ENCODE measurements around the gene HNF4A.
A peak's percentile ranks its signal among the peaks of the same experiment; 100 is the strongest.

HNF4A gene

GRCh38 chr20:44432618-44433577, 77.4 kb downstream of the HNF4A start:
- WGBS (ENCODE audit: extremely low coverage, insufficient coverage, low lambda C conversion rate): no CpG with 5 or more reads among the region's 8 CpGs

GRCh38 chr20:44433751-44434538, 78.4 kb downstream of the HNF4A start:
- Histone ChIP-seq H2AK5ac (ENCODE audit: low read length) (no peak overlapping the region), H2BK120ac (ENCODE audit: low read depth, low read length) (no peak overlapping the region), H3K36me3 (ENCODE audit: control insufficient read depth, insufficient read depth, low read length) (no peaks in the 10 kb centered on the region), H3K23ac (ENCODE audit: low read length) (no peak overlapping the region), H3K4me1 (ENCODE audit: control insufficient read depth, low read depth, low read length) (no peaks in the 10 kb centered on the region), H3K56ac (ENCODE audit: low read length) (no peak overlapping the region), H4K8ac (ENCODE audit: low read depth, low read length) (no peak overlapping the region), H3K79me2 (ENCODE audit: control insufficient read depth, insufficient read depth, low read length) (no peaks in the 10 kb centered on the region), H4K5ac (ENCODE audit: low read length) (no peak overlapping the region), H3K79me1 (ENCODE audit: low read length) (no peaks in the 10 kb centered on the region), H2BK5ac (ENCODE audit: low read length) (no peak overlapping the region), H3K18ac (ENCODE audit: low read length) (no peak overlapping the region), H3K27ac (ENCODE audit: low read depth, low read length) (no peak overlapping the region), H3K4ac (ENCODE audit: low read depth, low read length) (no peak overlapping the region), H2BK15ac (replicated peaks; ENCODE audit: low read depth) (no peak overlapping the region), H3K4me3 (ENCODE audit: low read length) (no peak overlapping the region), H3K27me3 (ENCODE audit: insufficient read depth, low read length, poor library complexity) (no peaks in the 10 kb centered on the region), H3K4me2 (ENCODE audit: low read length) (no peak overlapping the region), H3K9ac (ENCODE audit: low read length) (no peak overlapping the region)
- DNase-seq: no peak
- no CpG with 5 or more reads among the region's 24 CpGs for WGBS (ENCODE audit: extremely low coverage, insufficient coverage, low lambda C conversion rate)

More at GRCh38 chr20:44432618-44433577, 77.4 kb downstream of the HNF4A start:
- Histone ChIP-seq H3K27ac (ENCODE audit: low read depth, low read length) (no peak overlapping the region), H2BK5ac (ENCODE audit: low read length) (no peak overlapping the region), H3K9ac (ENCODE audit: low read length) (no peak overlapping the region), H3K23ac (ENCODE audit: low read length) (no peak overlapping the region), H3K4me3 (ENCODE audit: low read length) (no peak overlapping the region), H3K18ac (ENCODE audit: low read length) (no peak overlapping the region), H3K4me2 (ENCODE audit: low read length) (no peak overlapping the region), H2BK120ac (ENCODE audit: low read depth, low read length) (no peak overlapping the region), H3K27me3 (ENCODE audit: insufficient read depth, low read length, poor library complexity) (no peaks in the 10 kb centered on the region), H4K8ac (ENCODE audit: low read depth, low read length) (no peak overlapping the region), H2BK15ac (replicated peaks; ENCODE audit: low read depth) (no peak overlapping the region), H3K56ac (ENCODE audit: low read length) (no peak overlapping the region), H3K36me3 (ENCODE audit: control insufficient read depth, insufficient read depth, low read length) (no peaks in the 10 kb centered on the region), H3K79me1 (ENCODE audit: low read length) (no peaks in the 10 kb centered on the region), H2AK5ac (ENCODE audit: low read length) (no peak overlapping the region), H3K4me1 (ENCODE audit: control insufficient read depth, low read depth, low read length) (no peaks in the 10 kb centered on the region), H3K79me2 (ENCODE audit: control insufficient read depth, insufficient read depth, low read length) (no peaks in the 10 kb centered on the region), H3K4ac (ENCODE audit: low read depth, low read length) (no peak overlapping the region), H4K5ac (ENCODE audit: low read length) (no peak overlapping the region)
- DNase-seq: no peak

- Histone ChIP-seq H3K36me3 (ENCODE audit: control insufficient read depth, insufficient read depth, low read length) (no peaks in the 10 kb centered on the region), H3K4me3 (ENCODE audit: low read length) (no peak overlapping the region), H2BK5ac (ENCODE audit: low read length) (no peak overlapping the region), H3K56ac (ENCODE audit: low read length) (no peak overlapping the region), H3K18ac (ENCODE audit: low read length) (no peak overlapping the region), H3K23ac (ENCODE audit: low read length) (no peak overlapping the region), H4K5ac (ENCODE audit: low read length) (no peak overlapping the region), H3K27me3 (ENCODE audit: insufficient read depth, low read length, poor library complexity) (no peaks in the 10 kb centered on the region), H3K9ac (ENCODE audit: low read length) (no peak overlapping the region), H3K79me1 (ENCODE audit: low read length) (no peaks in the 10 kb centered on the region), H2AK5ac (ENCODE audit: low read length) (no peak overlapping the region), H2BK120ac (ENCODE audit: low read depth, low read length) (no peak overlapping the region), H2BK15ac (replicated peaks; ENCODE audit: low read depth) (no peak overlapping the region), H3K4me2 (ENCODE audit: low read length) (no peak overlapping the region), H3K4ac (ENCODE audit: low read depth, low read length) (no peak overlapping the region), H4K8ac (ENCODE audit: low read depth, low read length) (no peak overlapping the region), H3K4me1 (ENCODE audit: control insufficient read depth, low read depth, low read length) (no peaks in the 10 kb centered on the region), H3K79me2 (ENCODE audit: control insufficient read depth, insufficient read depth, low read length) (no peaks in the 10 kb centered on the region), H3K27ac (ENCODE audit: low read depth, low read length) (no peak overlapping the region)
- WGBS (ENCODE audit: extremely low coverage, insufficient coverage, low lambda C conversion rate): no CpG with 5 or more reads among the region's 12 CpGs
- DNase-seq: no peak
Observed at GRCh38 chr20:44435630-44436335, 80.3 kb downstream of the HNF4A start.

GRCh38 chr20:44436393-44436792, 80.9 kb downstream of the HNF4A start:
- Histone ChIP-seq H3K4me3 (ENCODE audit: low read length) (no peak overlapping the region), H4K8ac (ENCODE audit: low read depth, low read length) (no peak overlapping the region), H3K79me1 (ENCODE audit: low read length) (no peaks in the 10 kb centered on the region), H3K23ac (ENCODE audit: low read length) (no peak overlapping the region), H3K79me2 (ENCODE audit: control insufficient read depth, insufficient read depth, low read length) (no peaks in the 10 kb centered on the region), H2BK5ac (ENCODE audit: low read length) (no peak overlapping the region), H2AK5ac (ENCODE audit: low read length) (no peak overlapping the region), H4K5ac (ENCODE audit: low read length) (no peak overlapping the region), H3K27me3 (ENCODE audit: insufficient read depth, low read length, poor library complexity) (no peaks in the 10 kb centered on the region), H3K4me1 (ENCODE audit: control insufficient read depth, low read depth, low read length) (no peaks in the 10 kb centered on the region), H3K27ac (ENCODE audit: low read depth, low read length) (no peak overlapping the region), H3K4ac (ENCODE audit: low read depth, low read length) (no peak overlapping the region), H3K9ac (ENCODE audit: low read length) (no peak overlapping the region), H3K4me2 (ENCODE audit: low read length) (no peak overlapping the region), H2BK15ac (replicated peaks; ENCODE audit: low read depth) (no peak overlapping the region), H2BK120ac (ENCODE audit: low read depth, low read length) (no peak overlapping the region), H3K56ac (ENCODE audit: low read length) (peak overlapping the region; percentile 34), H3K18ac (ENCODE audit: low read length) (no peak overlapping the region), H3K36me3 (ENCODE audit: control insufficient read depth, insufficient read depth, low read length) (no peaks in the 10 kb centered on the region)
- DNase-seq: no peak
- WGBS (ENCODE audit: extremely low coverage, insufficient coverage, low lambda C conversion rate): no CpG with 5 or more reads among the region's 12 CpGs

- Histone ChIP-seq H2AK5ac (ENCODE audit: low read length) (no peak overlapping the region), H3K4me3 (ENCODE audit: low read length) (no peak overlapping the region), H3K27ac (ENCODE audit: low read depth, low read length) (no peak overlapping the region), H2BK15ac (replicated peaks; ENCODE audit: low read depth) (no peak overlapping the region), H4K8ac (ENCODE audit: low read depth, low read length) (no peak overlapping the region), H3K36me3 (ENCODE audit: control insufficient read depth, insufficient read depth, low read length) (no peaks in the 10 kb centered on the region), H3K79me1 (ENCODE audit: low read length) (no peaks in the 10 kb centered on the region), H3K9ac (ENCODE audit: low read length) (no peak overlapping the region), H3K23ac (ENCODE audit: low read length) (no peak overlapping the region), H3K4ac (ENCODE audit: low read depth, low read length) (no peak overlapping the region), H3K79me2 (ENCODE audit: control insufficient read depth, insufficient read depth, low read length) (no peaks in the 10 kb centered on the region), H2BK120ac (ENCODE audit: low read depth, low read length) (no peak overlapping the region), H3K18ac (ENCODE audit: low read length) (no peak overlapping the region), H3K27me3 (ENCODE audit: insufficient read depth, low read length, poor library complexity) (no peaks in the 10 kb centered on the region), H3K4me2 (ENCODE audit: low read length) (no peak overlapping the region), H3K4me1 (ENCODE audit: control insufficient read depth, low read depth, low read length) (no peaks in the 10 kb centered on the region), H4K5ac (ENCODE audit: low read length) (no peak overlapping the region), H3K56ac (ENCODE audit: low read length) (no peak overlapping the region), H2BK5ac (ENCODE audit: low read length) (no peak overlapping the region)
- no peak for DNase-seq
- no CpG with 5 or more reads among the region's 5 CpGs for WGBS (ENCODE audit: extremely low coverage, insufficient coverage, low lambda C conversion rate)
Observed at GRCh38 chr20:44437497-44437896, 82.0 kb downstream of the HNF4A start.
